Gastroesophageal sphincter (tissue), 3 donors: ENCODE data around the gene HINT1.
"Not testable (repeated sequence)": the region's sequence is repeated elsewhere in the genome, so short reads cannot be mapped to it uniquely, and the experiment has no call there.

Source experiments
- CTCF ChIP-seq, 4 experiments: fragments of 200-600 bp in 2 of 4; fragments of 450-650 bp in 2 of 4; sonication (generic) in 1 of 4; IDR thresholded peaks; one replicate each; pipeline ENCODE4 v1.5.1; 2017 to 2019; ENCODE audit warnings: antibody characterized with exemption in 4 of 4, mild to moderate bottlenecking in 2 of 4, moderate library complexity in 2 of 4
- POLR2A ChIP-seq, 2 donors: fragments of 450-650 bp; IDR thresholded peaks; one replicate each; pipeline ENCODE4 v1.6.1; 2017; ENCODE audit warnings: antibody characterized with exemption in 2 of 2, mild to moderate bottlenecking in 2 of 2, moderate library complexity in 1 of 2
- POLR2AphosphoS5 ChIP-seq: sonication (generic); formaldehyde crosslinking; IDR thresholded peaks from one replicate; pipeline ENCODE4 v1.6.1; 2017; ENCODE audit warnings: antibody characterized with exemption

DNA sequence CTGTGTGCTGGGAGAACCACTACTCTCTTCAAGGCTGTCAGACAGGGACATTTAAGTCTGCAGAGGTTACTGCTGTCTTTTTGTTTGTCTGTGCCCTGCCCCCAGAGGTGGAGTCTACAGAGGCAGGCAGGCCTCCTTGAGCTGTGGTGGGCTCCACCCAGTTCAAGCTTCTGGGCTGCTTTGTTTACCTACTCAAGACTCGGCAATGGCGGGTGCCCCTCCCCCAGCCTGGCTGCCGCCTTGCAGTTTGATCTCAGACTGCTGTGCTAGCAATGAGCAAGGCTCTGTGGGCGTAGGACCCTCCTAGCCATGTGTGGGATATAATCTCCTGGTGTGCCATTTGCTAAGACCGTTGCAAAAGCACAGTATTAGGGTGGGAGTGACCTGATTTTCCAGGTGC is 26.6 kb downstream of the HINT1 start:
- TF ChIP-seq CTCF (IDR thresholded peaks at IDR 0.05); POLR2AphosphoS5; POLR2A (IDR thresholded peaks at IDR 0.05): not testable (repeated sequence)
